Raji (cell line): ENCODE results near the gene ZBTB9.

Experiments used
- POLR2A ChIP-seq: IDR thresholded peaks from 2 replicates; pipeline ENCODE4 v1.6.1; 2011; ENCODE audit warnings: low read depth, low read length, control low read depth; ENCODE audit not compliant: insufficient read depth

Gene ZBTB9

GRCh38 chr6:33439956-33440648 lies 14.3 kb upstream of the ZBTB9 start:
- no peak for TF ChIP-seq POLR2A

DNA sequence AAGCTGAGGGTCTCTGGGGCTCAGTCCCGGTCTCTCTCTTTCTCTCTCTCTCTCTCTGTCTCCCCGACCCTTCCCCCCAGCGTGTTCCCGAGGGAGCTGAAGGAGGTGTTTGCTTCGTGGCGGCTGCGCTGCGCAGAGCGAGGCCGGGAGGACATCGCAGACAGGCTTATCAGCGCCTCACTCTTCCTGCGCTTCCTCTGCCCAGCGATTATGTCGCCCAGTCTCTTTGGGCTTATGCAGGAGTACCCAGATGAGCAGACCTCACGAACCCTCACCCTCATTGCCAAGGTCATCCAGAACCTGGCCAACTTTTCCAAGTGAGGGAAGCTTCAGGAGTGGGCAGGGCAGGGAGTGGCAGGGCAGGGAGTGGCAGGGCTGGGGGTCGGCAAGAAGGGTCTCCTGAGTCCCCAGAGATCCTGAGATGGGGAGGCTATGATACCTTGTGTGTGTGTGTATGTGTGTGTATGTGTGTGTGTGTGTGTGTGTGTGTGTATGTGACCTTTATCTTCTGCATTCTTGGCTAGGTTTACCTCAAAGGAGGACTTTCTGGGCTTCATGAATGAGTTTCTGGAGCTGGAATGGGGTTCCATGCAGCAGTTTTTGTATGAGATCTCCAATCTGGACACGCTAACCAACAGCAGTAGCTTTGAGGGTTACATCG lies 13.6 kb upstream of the ZBTB9 start:
- TF ChIP-seq POLR2A, result no peak

DNA sequence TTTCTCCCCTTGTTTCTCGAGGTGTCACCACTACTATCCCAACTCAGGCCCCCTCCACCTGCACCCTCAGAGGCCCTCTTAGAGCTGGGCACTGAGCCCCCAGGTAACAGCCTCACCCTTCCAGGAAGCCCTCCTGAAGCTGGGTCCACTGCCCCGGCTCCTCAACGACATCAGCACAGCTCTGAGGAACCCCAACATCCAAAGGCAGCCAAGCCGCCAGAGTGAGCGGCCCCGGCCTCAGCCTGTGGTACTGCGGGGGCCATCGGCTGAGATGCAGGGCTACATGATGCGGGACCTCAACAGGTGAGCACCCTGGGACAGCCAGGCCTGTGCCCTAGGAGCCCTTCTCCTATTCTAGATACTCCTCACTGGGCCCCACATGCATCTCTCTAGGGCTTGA lies 12.9 kb upstream of the ZBTB9 start:
- no peak for TF ChIP-seq POLR2A

DNA sequence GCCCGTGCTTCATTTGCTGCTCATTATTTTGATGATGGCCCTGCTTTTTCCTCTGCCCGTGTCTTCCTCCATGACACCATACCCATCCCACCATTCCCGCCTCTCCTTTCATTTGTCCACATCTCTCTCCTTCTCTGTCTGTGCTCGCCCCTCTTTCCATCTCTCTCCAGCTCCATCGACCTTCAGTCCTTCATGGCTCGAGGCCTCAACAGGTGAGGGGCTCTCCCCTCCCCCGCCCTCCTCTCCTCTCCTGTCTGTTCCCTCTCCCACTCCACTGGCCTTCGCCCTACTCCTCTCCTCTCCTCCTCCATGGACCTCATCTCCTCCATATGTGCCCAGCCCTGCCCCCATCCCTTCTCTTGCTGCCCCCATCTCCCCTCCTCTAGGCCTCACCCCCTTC lies 12.1 kb upstream of the ZBTB9 start:
- no peak for TF ChIP-seq POLR2A

DNA sequence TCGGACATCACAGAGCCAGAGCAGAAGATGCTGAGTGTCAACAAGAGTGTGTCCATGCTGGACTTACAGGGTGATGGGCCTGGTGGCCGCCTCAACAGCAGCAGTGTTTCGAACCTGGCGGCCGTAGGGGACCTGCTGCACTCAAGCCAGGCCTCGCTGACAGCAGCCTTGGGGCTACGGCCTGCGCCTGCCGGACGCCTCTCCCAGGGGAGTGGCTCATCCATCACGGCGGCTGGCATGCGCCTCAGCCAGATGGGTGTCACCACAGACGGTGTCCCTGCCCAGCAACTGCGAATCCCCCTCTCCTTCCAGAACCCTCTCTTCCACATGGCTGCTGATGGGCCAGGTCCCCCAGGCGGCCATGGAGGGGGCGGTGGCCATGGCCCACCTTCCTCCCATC lies 11.4 kb upstream of the ZBTB9 start:
- no peak for TF ChIP-seq POLR2A

- no peak for TF ChIP-seq POLR2A
Measured at GRCh38 chr6:33443619-33444504, 10.5 kb upstream of the ZBTB9 start.

DNA sequence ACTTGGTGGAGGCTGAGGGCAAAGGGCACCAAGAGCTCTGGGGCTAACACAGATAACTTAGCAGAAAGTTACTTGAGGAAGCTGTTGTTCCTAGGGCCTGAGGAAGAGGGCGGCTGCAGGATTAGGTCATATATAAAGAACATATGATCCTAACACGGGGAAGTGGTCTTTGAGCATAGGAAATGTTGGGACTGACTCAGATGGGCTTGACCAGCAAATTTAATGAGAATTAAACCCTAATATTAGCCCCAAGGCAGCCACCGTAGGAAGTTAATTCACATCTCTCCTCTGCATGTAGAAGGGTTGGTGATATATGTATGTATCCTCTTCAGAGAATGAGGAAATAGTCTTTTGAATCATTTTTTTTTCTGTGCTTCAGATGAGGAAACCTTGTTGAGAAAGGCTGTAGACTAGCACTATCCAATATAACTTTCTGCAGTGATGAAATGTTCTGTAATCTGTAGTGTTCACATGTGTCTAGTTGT lies 9.2 kb upstream of the ZBTB9 start:
- no peak for TF ChIP-seq POLR2A

GRCh38 chr6:33446356-33446755 lies 8.0 kb upstream of the ZBTB9 start:
- no peak for TF ChIP-seq POLR2A

GRCh38 chr6:33450434-33450833 lies 3.9 kb upstream of the ZBTB9 start:
- TF ChIP-seq POLR2A, result no peak

GRCh38 chr6:33451606-33452005 lies 2.8 kb upstream of the ZBTB9 start:
- TF ChIP-seq POLR2A, result no peak

DNA sequence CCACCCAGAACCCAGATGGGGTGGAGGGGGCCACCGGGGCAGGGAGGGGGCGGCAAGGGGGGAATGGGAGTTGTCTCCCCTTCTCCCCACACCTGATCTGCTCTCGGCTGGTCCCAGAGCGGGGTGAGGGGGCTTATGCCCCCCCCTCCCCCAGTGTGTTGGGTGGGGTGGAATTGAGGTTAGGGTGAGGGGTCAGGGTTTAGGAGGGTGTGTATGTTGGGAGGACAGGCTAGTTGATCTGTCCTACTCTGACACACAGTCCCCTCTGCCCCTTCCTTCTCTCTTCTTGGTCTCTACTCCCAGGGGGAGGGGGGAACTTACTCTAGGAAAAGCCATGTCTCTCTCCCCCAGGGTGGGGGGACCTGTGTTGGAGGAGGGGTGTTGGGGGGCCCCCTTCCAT lies 1.9 kb upstream of the ZBTB9 start:
- no peak for TF ChIP-seq POLR2A

DNA sequence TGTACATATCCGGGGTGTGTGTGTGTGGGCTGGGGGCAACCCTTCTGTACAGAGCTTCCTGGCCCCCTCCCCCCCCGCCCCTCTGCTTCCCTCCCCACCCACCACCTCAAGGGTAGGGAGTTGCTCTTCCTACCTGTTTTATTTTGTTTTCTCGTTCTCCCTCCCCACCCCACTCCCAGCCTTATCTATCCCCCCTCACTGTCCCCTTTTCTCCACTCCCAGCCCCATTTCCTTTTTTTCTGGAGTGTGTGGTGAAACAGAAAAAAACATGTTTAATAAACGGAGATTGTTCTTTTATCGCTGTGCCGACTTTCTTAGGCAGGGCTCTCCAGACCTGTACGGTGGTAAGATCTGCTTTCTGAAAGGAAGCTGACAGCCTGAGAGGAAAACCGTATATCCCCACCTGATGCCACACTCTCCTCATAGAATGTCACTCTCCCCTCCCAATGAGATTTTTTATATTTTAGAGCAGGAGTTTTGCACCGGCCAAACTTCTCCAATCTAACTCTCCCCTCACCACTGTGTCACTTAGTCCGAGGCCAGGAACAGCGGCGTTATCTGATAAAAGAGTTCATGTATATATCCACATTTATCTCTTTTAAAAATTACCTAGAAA lies 875 bp upstream of the ZBTB9 start:
- TF ChIP-seq POLR2A, result no peak

GRCh38 chr6:33455051-33455450 lies 675 bp downstream of the ZBTB9 start:
- TF ChIP-seq POLR2A, result no peak

DNA sequence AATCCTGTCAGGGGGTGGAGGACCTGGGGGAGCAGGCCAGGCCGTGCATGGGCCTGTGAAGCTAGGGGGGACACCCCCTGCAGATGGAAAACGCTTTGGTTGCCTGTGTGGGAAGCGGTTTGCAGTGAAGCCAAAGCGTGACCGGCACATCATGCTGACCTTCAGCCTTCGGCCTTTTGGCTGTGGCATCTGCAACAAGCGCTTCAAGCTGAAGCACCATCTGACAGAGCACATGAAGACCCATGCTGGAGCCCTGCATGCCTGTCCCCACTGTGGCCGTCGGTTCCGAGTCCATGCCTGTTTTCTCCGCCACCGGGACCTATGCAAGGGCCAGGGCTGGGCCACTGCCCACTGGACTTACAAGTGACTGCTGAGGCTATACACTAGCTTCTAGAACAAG lies 1.8 kb downstream of the ZBTB9 start:
- no peak for TF ChIP-seq POLR2A

GRCh38 chr6:33458676-33459075 lies 4.3 kb downstream of the ZBTB9 start:
- TF ChIP-seq POLR2A, result no peak

- TF ChIP-seq POLR2A, result no peak
Measured at GRCh38 chr6:33459226-33459625, 4.8 kb downstream of the ZBTB9 start.
